ENCODE results near the gene PDCL2. TPM values are rescaled to one million over a fixed set of nuclear protein-coding genes. Genes with fewer than 3 reads are reported as not detected.

The PDCL2 gene
- total RNA-seq, 4 donors from 2014 or later, result not detected

- DNase-seq, result no peak
- in situ Hi-C loops (cut with MboI; ENCODE audit: low sequenced_read_pairs in 4 of 4), result loop anchor here in 2 of 4 donors (10.0 kb wide), 3 partner anchors 145 to 325 kb away; partner anchors contain the start of genes SRD5A3 (in 1 of the 2) and TMEM165 (in 1 of the 2)
- intact Hi-C loops (cut with DNase I; ENCODE audit: low total_unique reads), result no loop called here
Measured at GRCh38 chr4:55539658-55540057, 52.4 kb downstream of the PDCL2 start.

GRCh38 chr4:55538531-55538930 is 53.5 kb downstream of the PDCL2 start:
- Histone ChIP-seq H3K27me3 (no peaks in the 10 kb centered on the region), H3K27ac (no peak overlapping the region), H3K9me3 (no peaks in the 10 kb centered on the region), H3K4me1 (no peaks in the 10 kb centered on the region), H3K36me3 (no peaks in the 10 kb centered on the region), H3K4me3 (no peak overlapping the region)
- in situ Hi-C loops (cut with MboI; ENCODE audit: low sequenced_read_pairs in 4 of 4) (no loop called here), intact Hi-C loops (cut with DNase I; ENCODE audit: low total_unique reads) (no loop called here)
- ATAC-seq, result no peak
- no peak for TF ChIP-seq POLR2A (IDR thresholded peaks at IDR 0.05)
- TF ChIP-seq CTCF (IDR thresholded peaks at IDR 0.05 in 4 of 5, conservative IDR thresholded peaks at IDR 0.05 in 1 of 5), result no peak
- no peak for DNase-seq

More at GRCh38 chr4:55539658-55540057, 52.4 kb downstream of the PDCL2 start:
- TF ChIP-seq POLR2A (IDR thresholded peaks at IDR 0.05) (no peak), CTCF (IDR thresholded peaks at IDR 0.05 in 4 of 5, conservative IDR thresholded peaks at IDR 0.05 in 1 of 5) (no peak)
- no peaks in the 10 kb centered on the region for H3K27me3 ChIP-seq
- no peak overlapping the region for H3K4me3 ChIP-seq
- no peak overlapping the region for H3K27ac ChIP-seq
- ATAC-seq, result no peak
- H3K36me3 ChIP-seq, result no peaks in the 10 kb centered on the region
- H3K4me1 ChIP-seq, result peaks cover 7 to 9% of the 10 kb centered on the region in 2 donors
- no peaks in the 10 kb centered on the region for H3K9me3 ChIP-seq

GRCh38 chr4:55534306-55534705 is 57.7 kb downstream of the PDCL2 start:
- DNase-seq, result no peak
- in situ Hi-C loops (cut with MboI; ENCODE audit: low sequenced_read_pairs in 4 of 4), result no loop called here
- no peaks in the 10 kb centered on the region for H3K4me1 ChIP-seq
- ATAC-seq, result no peak
- H3K27me3 ChIP-seq, result no peaks in the 10 kb centered on the region
- H3K4me3 ChIP-seq, result no peak overlapping the region
- H3K36me3 ChIP-seq, result no peaks in the 10 kb centered on the region
- no peak overlapping the region for H3K27ac ChIP-seq
- intact Hi-C loops (cut with DNase I; ENCODE audit: low total_unique reads), result no loop called here
- no peak for TF ChIP-seq CTCF (IDR thresholded peaks at IDR 0.05 in 4 of 5, conservative IDR thresholded peaks at IDR 0.05 in 1 of 5)
- TF ChIP-seq POLR2A (IDR thresholded peaks at IDR 0.05), result no peak
- H3K9me3 ChIP-seq, result no peaks in the 10 kb centered on the region

- Histone ChIP-seq H3K9me3 (no peaks in the 10 kb centered on the region), H3K27ac (no peak overlapping the region), H3K27me3 (no peaks in the 10 kb centered on the region), H3K4me3 (no peak overlapping the region), H3K36me3 (no peaks in the 10 kb centered on the region), H3K4me1 (no peaks in the 10 kb centered on the region)
- no peak for ATAC-seq
- in situ Hi-C loops (cut with MboI; ENCODE audit: low sequenced_read_pairs in 4 of 4), result no loop called here
- TF ChIP-seq CTCF (IDR thresholded peaks at IDR 0.05 in 4 of 5, conservative IDR thresholded peaks at IDR 0.05 in 1 of 5) (no peak), POLR2A (IDR thresholded peaks at IDR 0.05) (no peak)
- DNase-seq, result no peak
- intact Hi-C loops (cut with DNase I; ENCODE audit: low total_unique reads), result no loop called here
Measured at GRCh38 chr4:55530691-55531090, 61.4 kb downstream of the PDCL2 start.

GRCh38 chr4:55530167-55530566 is 61.9 kb downstream of the PDCL2 start:
- Histone ChIP-seq H3K27ac (no peak overlapping the region), H3K27me3 (no peaks in the 10 kb centered on the region), H3K9me3 (no peaks in the 10 kb centered on the region), H3K4me3 (no peak overlapping the region), H3K36me3 (no peaks in the 10 kb centered on the region), H3K4me1 (no peaks in the 10 kb centered on the region)
- no peak for DNase-seq
- no peak for TF ChIP-seq POLR2A (IDR thresholded peaks at IDR 0.05)
- TF ChIP-seq CTCF (IDR thresholded peaks at IDR 0.05 in 4 of 5, conservative IDR thresholded peaks at IDR 0.05 in 1 of 5), result no peak
- in situ Hi-C loops (cut with MboI; ENCODE audit: low sequenced_read_pairs in 4 of 4) (no loop called here), intact Hi-C loops (cut with DNase I; ENCODE audit: low total_unique reads) (no loop called here)
- ATAC-seq, result no peak

Data from gastrocnemius medialis (tissue), 4 donors.